AG20443 (cell line): ENCODE data around the gene SLC6A8.
A peak's percentile ranks its signal among the peaks of the same experiment; 100 is the strongest.
"Not testable (repeated sequence)": the region's sequence is repeated elsewhere in the genome, so short reads cannot be mapped to it uniquely, and the experiment has no call there.

ENCODE experiments used
- DNase-seq: peaks from one replicate; pipeline ENCODE4 v3.0.0; 2012; ENCODE audit warnings: low spot score, mixed read lengths

The SLC6A8 gene

DNA sequence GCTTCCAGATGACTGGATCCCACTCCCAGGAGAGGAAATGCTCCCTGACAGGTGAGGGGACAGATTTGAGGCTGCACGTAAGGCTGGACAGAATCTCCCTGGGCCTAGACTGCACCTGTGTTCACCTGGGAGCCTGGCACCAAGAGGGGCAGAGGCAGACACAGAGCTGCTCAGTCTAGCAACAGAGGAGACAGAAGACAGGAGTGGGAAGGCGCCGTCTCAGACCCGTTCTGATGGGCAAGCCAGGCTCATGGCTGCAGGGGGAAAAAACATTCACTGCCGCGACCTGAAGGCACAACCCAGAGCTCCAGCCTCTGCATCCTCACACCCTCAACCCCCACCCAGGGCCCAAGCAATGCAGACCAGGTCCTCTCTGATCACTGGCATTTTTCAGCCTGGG lies 19.7 kb downstream of the SLC6A8 start:
- no peak for DNase-seq

DNA sequence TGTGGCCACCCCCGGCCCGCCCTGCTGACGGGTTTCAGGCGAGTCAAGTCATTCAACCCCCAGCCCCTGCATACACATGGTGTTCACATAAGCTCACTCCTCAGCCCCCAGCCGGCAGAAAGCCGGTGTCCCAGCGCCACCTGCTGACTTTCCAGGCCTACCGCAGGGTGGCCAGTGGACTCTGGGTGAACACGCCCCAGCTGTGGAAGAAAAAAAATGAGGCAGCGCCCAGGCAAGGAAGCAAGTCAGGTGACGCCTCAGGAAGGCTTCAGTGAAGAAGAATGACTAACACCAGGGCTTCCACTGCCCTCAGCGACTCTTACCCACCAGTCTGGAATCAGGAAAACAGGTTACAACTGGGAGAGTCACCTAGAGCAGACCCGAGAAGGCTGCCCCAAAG lies 20.7 kb downstream of the SLC6A8 start:
- peak; percentile 69 for DNase-seq

GRCh38 chrX:153709726-153710674 lies 22.3 kb downstream of the SLC6A8 start:
- DNase-seq = no peak

- no peak for DNase-seq
Measured at GRCh38 chrX:153714256-153714655, 26.5 kb downstream of the SLC6A8 start.

- DNase-seq = no peak
Measured at GRCh38 chrX:153717445-153717844, 29.7 kb downstream of the SLC6A8 start.

DNA sequence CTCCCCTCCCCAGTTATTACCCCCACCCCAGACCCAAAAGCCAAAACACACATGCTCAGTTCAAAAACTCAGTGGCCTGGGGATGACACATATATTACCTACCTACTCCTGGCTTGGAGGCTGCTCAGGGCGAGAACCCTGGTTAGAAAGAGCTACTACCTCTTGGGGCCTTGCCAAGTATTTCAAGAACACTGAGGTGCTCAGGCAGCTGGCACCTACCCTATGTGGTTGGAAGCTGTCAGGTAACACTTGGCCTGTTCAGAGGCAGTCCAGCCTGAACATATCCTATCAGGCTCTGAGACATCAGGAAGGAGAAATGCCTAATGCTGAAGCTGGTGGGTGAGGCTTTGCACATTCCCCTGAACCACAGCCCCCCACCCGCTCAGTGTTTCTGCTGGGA lies 31.5 kb downstream of the SLC6A8 start:
- no peak for DNase-seq

DNA sequence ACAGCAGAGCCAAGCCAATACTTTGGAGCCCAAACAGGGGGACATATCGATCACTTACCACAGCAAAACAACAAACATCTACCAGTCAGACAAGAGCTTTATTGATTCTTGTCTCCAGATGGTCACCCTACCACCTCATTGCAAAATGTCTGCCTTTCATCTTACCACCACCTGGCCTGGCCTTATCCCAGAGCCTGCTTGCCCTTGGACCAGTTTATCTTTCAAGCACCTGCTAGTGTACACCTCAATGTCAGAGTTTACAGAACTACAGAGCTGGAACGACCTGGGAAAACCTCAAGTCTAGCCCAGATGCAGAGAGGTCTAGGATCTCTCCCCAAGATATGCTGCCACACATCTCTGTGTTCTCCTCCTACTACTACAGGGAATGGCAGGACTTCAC lies 32.0 kb downstream of the SLC6A8 start:
- DNase-seq = no peak

GRCh38 chrX:153722704-153723350 lies 35.1 kb downstream of the SLC6A8 start:
- DNase-seq = no peak

- DNase-seq = peak; percentile 42
Measured at GRCh38 chrX:153723351-153724251, 35.9 kb downstream of the SLC6A8 start.

- peak; percentile 94 for DNase-seq
Measured at GRCh38 chrX:153724252-153725038, 36.7 kb downstream of the SLC6A8 start, which contains the start of the genes ABCD1 and BCAP31. ABCD1 (plus strand) TSS chrX:153724856; CDS start chrX:153725267, 411 bp downstream. BCAP31 (minus strand) TSS chrX:153724387; CDS start chrX:153723244, 1,143 bp downstream.

DNA sequence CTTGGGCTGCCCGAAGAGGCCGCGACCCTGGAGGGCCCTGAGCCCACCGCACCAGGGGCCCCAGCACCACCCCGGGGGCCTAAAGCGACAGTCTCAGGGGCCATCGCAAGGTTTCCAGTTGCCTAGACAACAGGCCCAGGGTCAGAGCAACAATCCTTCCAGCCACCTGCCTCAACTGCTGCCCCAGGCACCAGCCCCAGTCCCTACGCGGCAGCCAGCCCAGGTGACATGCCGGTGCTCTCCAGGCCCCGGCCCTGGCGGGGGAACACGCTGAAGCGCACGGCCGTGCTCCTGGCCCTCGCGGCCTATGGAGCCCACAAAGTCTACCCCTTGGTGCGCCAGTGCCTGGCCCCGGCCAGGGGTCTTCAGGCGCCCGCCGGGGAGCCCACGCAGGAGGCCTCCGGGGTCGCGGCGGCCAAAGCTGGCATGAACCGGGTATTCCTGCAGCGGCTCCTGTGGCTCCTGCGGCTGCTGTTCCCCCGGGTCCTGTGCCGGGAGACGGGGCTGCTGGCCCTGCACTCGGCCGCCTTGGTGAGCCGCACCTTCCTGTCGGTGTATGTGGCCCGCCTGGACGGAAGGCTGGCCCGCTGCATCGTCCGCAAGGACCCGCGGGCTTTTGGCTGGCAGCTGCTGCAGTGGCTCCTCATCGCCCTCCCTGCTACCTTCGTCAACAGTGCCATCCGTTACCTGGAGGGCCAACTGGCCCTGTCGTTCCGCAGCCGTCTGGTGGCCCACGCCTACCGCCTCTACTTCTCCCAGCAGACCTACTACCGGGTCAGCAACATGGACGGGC lies 37.5 kb downstream of the SLC6A8 start:
- no peak for DNase-seq

DNA sequence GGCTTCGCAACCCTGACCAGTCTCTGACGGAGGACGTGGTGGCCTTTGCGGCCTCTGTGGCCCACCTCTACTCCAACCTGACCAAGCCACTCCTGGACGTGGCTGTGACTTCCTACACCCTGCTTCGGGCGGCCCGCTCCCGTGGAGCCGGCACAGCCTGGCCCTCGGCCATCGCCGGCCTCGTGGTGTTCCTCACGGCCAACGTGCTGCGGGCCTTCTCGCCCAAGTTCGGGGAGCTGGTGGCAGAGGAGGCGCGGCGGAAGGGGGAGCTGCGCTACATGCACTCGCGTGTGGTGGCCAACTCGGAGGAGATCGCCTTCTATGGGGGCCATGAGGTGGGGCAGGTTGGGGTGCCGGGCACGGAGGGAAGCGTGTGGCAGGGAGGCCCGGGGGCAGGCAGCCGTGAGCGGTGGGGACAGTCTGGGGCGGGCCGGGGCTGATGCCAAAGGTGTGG lies 38.1 kb downstream of the SLC6A8 start:
- DNase-seq = no peak

GRCh38 chrX:153726286-153727122 lies 38.8 kb downstream of the SLC6A8 start:
- DNase-seq = peak; percentile 50

DNA sequence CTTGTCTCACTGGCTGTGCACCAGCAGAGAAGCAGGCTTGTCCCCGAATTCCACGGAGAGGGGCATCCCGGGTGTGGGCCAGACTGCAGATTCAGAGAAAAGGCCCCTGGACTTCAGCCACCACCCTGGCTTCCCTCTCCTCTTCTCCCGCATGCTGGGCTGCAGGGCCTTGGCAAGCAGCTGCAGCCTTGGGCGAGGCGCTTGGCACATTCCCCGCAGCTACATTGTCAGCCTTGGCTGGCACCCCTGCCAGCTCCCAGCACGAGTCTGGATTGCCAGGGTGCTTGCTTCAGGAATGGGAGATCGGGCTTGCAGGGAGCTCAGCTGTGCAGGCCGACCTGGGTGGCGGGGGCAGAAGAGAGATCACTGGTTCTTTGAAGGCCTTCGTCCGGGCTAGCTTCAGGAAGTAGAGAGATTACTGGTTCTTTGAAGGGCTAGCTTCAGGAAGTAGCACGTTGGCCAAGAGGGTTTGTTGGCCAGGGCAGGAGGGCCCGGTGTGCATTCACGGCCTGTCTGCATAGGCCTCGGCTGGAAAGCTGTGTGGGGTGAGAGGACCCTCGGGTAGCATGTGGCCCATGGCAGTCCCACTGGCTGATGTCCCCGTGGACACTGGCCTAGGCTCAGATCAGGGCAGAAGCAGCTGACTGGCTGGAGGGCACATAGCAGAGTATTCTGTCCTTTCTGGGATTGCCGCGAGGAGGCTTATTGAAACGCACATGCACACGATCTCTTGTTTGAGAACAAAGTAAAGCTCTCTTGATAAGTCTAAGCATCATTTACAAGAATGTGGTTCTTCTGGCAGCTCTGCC lies 39.6 kb downstream of the SLC6A8 start:
- peak; percentile 19 for DNase-seq

- DNase-seq = no peak
Measured at GRCh38 chrX:153728095-153728494, 40.4 kb downstream of the SLC6A8 start.

GRCh38 chrX:153728951-153729631 lies 41.4 kb downstream of the SLC6A8 start:
- DNase-seq = no peak

- DNase-seq = not testable (repeated sequence)
Measured at GRCh38 chrX:153730115-153730514, 42.4 kb downstream of the SLC6A8 start.
